ENCODE results near the gene WDR82. TPM values are rescaled to one million over a fixed set of nuclear protein-coding genes. Genes with fewer than 3 reads are reported as not detected.

Gene WDR82
- total RNA-seq, 3 donors from 2014 or later (not counting 1 experiment from before 2014, with no cell fraction given), result 108 to 131 (median 109) TPM

DNA sequence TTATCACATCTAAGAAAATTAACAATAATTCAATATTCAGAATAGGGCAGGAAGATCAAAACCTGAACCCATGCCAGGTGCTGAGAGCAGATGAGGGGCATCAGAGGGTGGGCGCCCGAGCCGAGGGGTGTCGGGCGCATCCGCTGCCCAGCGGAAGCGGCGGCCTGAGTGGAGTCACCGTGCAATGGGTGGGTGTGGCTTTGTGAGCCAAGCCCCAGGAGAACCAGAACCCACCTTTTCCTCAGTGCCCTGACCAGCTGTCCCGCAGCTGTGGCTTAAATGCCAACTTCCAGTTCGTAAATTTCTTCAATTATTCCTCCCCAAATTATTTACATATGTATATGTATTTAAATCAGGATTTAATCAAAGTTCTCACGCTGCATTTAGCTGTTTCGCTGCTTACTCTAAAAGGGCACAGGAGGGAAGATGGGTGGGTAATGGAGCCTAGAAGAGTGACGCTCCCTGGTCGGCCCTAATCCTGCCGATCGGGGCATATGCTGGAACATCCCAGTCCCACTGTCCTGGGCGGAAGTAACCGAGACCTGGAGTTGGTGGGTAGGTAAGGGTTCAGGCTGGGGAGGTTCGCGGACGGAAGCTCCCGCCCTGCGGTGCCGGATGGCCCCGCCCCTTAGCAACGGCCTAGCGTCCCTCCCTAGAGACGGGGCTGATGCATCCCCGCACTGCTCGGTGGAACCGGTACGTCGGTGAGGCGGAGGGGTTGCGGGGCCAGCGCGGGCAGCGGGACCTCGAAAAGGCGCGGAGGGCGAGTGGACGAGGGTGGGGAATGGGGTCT lies 39.0 kb upstream of the WDR82 start:
- 24% methylated on average over 43 of the region's 45 CpGs for WGBS (ENCODE audit: insufficient coverage)
- peak overlapping the region; percentile 21 for H3K4me3 ChIP-seq (ENCODE audit: low read length)
- peak overlapping the region; percentile 4 for H3K27ac ChIP-seq (ENCODE audit: low read length)
- H3K4me1 Mint-ChIP-seq, result peaks cover 11 to 32% of the 10 kb centered on the region in 2 donors
- peak overlapping the region; percentile 81 for H3K4me3 Mint-ChIP-seq
- H3K27me3 Mint-ChIP-seq (ENCODE audit: low read depth in 2 of 2), result no peaks in the 10 kb centered on the region
- peak; percentile 69 to 85 for DNase-seq
- peaks cover 35% of the 10 kb centered on the region for H3K4me1 ChIP-seq (ENCODE audit: control insufficient read depth, insufficient read depth, low read length)
- ATAC-seq, result peak; percentile 86 to 98 (median 95)
- peak overlapping the region; percentile 87 to 88 for H3K27ac Mint-ChIP-seq
- peaks cover 3% of the 10 kb centered on the region for H3K36me3 ChIP-seq (ENCODE audit: control insufficient read depth, insufficient read depth, low read length)
- no peaks in the 10 kb centered on the region for H3K9me3 Mint-ChIP-seq
- no peaks in the 10 kb centered on the region for H3K27me3 ChIP-seq (ENCODE audit: control insufficient read depth, insufficient read depth, low read length)
- no peaks in the 10 kb centered on the region for H3K9me3 ChIP-seq (ENCODE audit: control insufficient read depth, insufficient read depth, low read length)
- intact Hi-C loops (cut with micrococcal nuclease), result no loop called here
- H3K36me3 Mint-ChIP-seq, result no peaks in the 10 kb centered on the region
- TF ChIP-seq, protein P1, sequence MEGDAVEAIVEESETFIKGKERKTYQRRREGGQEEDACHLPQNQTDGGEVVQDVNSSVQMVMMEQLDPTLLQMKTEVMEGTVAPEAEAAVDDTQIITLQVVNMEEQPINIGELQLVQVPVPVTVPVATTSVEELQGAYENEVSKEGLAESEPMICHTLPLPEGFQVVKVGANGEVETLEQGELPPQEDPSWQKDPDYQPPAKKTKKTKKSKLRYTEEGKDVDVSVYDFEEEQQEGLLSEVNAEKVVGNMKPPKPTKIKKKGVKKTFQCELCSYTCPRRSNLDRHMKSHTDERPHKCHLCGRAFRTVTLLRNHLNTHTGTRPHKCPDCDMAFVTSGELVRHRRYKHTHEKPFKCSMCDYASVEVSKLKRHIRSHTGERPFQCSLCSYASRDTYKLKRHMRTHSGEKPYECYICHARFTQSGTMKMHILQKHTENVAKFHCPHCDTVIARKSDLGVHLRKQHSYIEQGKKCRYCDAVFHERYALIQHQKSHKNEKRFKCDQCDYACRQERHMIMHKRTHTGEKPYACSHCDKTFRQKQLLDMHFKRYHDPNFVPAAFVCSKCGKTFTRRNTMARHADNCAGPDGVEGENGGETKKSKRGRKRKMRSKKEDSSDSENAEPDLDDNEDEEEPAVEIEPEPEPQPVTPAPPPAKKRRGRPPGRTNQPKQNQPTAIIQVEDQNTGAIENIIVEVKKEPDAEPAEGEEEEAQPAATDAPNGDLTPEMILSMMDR (IDR thresholded peaks at IDR 0.05), result no peak

- peaks cover 3% of the 10 kb centered on the region for H3K36me3 ChIP-seq (ENCODE audit: control insufficient read depth, insufficient read depth, low read length)
- no peak for ATAC-seq
- no peaks in the 10 kb centered on the region for H3K9me3 ChIP-seq (ENCODE audit: control insufficient read depth, insufficient read depth, low read length)
- H3K27me3 Mint-ChIP-seq (ENCODE audit: low read depth in 2 of 2), result no peaks in the 10 kb centered on the region
- peak within 1 kb of the TSS; percentile 88 to 92 for H3K27ac Mint-ChIP-seq
- H3K4me3 Mint-ChIP-seq, result peak within 1 kb of the TSS; percentile 81
- no peaks in the 10 kb centered on the region for H3K9me3 Mint-ChIP-seq
- peaks cover 45% of the 10 kb centered on the region for H3K4me1 ChIP-seq (ENCODE audit: control insufficient read depth, insufficient read depth, low read length)
- TF ChIP-seq, protein P1 (IDR thresholded peaks at IDR 0.05), result no peak
- H3K27ac ChIP-seq (ENCODE audit: low read length), result peak within 1 kb of the TSS; percentile 22
- 94% methylated on average over 3 of the region's 3 CpGs for WGBS (ENCODE audit: insufficient coverage)
- no peaks in the 10 kb centered on the region for H3K27me3 ChIP-seq (ENCODE audit: control insufficient read depth, insufficient read depth, low read length)
- intact Hi-C loops (cut with micrococcal nuclease), result no loop called here
- DNase-seq, result no peak
- no peak within 1 kb of the TSS for H3K4me3 ChIP-seq (ENCODE audit: low read length)
- no peaks in the 10 kb centered on the region for H3K36me3 Mint-ChIP-seq
- peaks cover 13 to 38% of the 10 kb centered on the region in 2 donors for H3K4me1 Mint-ChIP-seq
Observed at GRCh38 chr3:52315977-52316764, 37.7 kb upstream of the WDR82 start, which contains the start of gene DNAH1. DNAH1 (plus strand) TSS chr3:52316319; CDS start chr3:52322443, 6,124 bp downstream.

DNA sequence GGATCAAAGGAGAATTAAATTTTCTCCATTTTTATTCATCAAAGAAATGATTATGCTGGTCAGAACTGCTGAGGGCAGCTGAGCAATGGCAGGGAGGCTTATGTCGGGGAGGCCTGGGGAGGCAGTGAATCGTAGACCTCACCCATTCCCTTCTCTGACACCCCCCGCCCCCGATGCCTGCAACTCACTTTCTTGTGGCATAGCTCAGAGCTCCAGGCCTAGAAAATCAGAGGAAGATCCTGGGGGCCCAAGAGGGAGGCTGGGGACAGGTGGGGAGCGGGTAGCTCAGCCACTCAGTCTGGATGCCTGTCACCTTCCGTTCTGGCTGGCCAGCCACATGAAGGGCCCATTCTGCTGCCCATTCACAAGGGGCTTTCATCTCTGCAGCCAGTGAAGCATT lies 36.6 kb upstream of the WDR82 start:
- H3K4me1 ChIP-seq (ENCODE audit: control insufficient read depth, insufficient read depth, low read length), result peaks cover 57% of the 10 kb centered on the region
- peak overlapping the region in 1 of 2 donors; percentile 92 for H3K27ac Mint-ChIP-seq
- TF ChIP-seq, protein P1 (IDR thresholded peaks at IDR 0.05), result no peak
- H3K4me3 Mint-ChIP-seq, result no peak overlapping the region
- DNase-seq, result no peak
- no peaks in the 10 kb centered on the region for H3K36me3 Mint-ChIP-seq
- no peaks in the 10 kb centered on the region for H3K9me3 ChIP-seq (ENCODE audit: control insufficient read depth, insufficient read depth, low read length)
- peaks cover 4% of the 10 kb centered on the region for H3K36me3 ChIP-seq (ENCODE audit: control insufficient read depth, insufficient read depth, low read length)
- intact Hi-C loops (cut with micrococcal nuclease), result no loop called here
- no peaks in the 10 kb centered on the region for H3K27me3 ChIP-seq (ENCODE audit: control insufficient read depth, insufficient read depth, low read length)
- WGBS (ENCODE audit: insufficient coverage), result 79% methylated on average over 6 of the region's 6 CpGs
- peaks cover 22 to 50% of the 10 kb centered on the region in 2 donors for H3K4me1 Mint-ChIP-seq
- H3K4me3 ChIP-seq (ENCODE audit: low read length), result no peak overlapping the region
- H3K9me3 Mint-ChIP-seq, result no peaks in the 10 kb centered on the region
- H3K27ac ChIP-seq (ENCODE audit: low read length), result no peak overlapping the region
- no peaks in the 10 kb centered on the region for H3K27me3 Mint-ChIP-seq (ENCODE audit: low read depth in 2 of 2)
- no peak for ATAC-seq

All from natural killer cell (primary cell).